HG03103 (cell line): Measurements from ENCODE around the gene PKP1.
"Not testable (repeated sequence)": the region's sequence is repeated elsewhere in the genome, so short reads cannot be mapped to it uniquely, and the experiment has no call there.

Experiments
- ATAC-seq: cut with Tn5 transposase; IDR thresholded peaks from one replicate; pipeline ENCODE4 v1.9.1; 2021; ENCODE audit warnings: low read depth; ENCODE audit not compliant: unreplicated experiment

Gene PKP1

GRCh38 chr1:201282931-201283829, at the start of gene PKP1:
Gene PKP1 (plus strand): TSS chr1:201283506. CDS start chr1:201283703, 197 bp downstream.
- no peak for ATAC-seq

- not testable (repeated sequence) for ATAC-seq
Observed at GRCh38 chr1:201239646-201240045, 43.7 kb upstream of the PKP1 start.

- no peak for ATAC-seq
Observed at GRCh38 chr1:201240171-201240570, 43.1 kb upstream of the PKP1 start.

GRCh38 chr1:201241736-201242135, 41.6 kb upstream of the PKP1 start:
- no peak for ATAC-seq

- ATAC-seq = no peak
Observed at GRCh38 chr1:201245082-201245481, 38.2 kb upstream of the PKP1 start.

GRCh38 chr1:201248721-201249559, 34.4 kb upstream of the PKP1 start:
- no peak for ATAC-seq

GRCh38 chr1:201250326-201251011, 32.8 kb upstream of the PKP1 start:
- no peak for ATAC-seq

- ATAC-seq = no peak
Observed at GRCh38 chr1:201251411-201251810, 31.9 kb upstream of the PKP1 start.

- ATAC-seq = no peak
Observed at GRCh38 chr1:201251851-201252430, 31.4 kb upstream of the PKP1 start.

- ATAC-seq = no peak
Observed at GRCh38 chr1:201252944-201253371, 30.3 kb upstream of the PKP1 start.

- ATAC-seq = no peak
Observed at GRCh38 chr1:201253411-201253810, 29.9 kb upstream of the PKP1 start.

- ATAC-seq = no peak
Observed at GRCh38 chr1:201253906-201254624, 29.2 kb upstream of the PKP1 start.

GRCh38 chr1:201254625-201255478, 28.5 kb upstream of the PKP1 start:
- no peak for ATAC-seq

GRCh38 chr1:201255479-201256362, 27.6 kb upstream of the PKP1 start:
- no peak for ATAC-seq

- ATAC-seq = not testable (repeated sequence)
Observed at GRCh38 chr1:201258132-201258531, 25.2 kb upstream of the PKP1 start.

GRCh38 chr1:201258763-201259230, 24.5 kb upstream of the PKP1 start:
- no peak for ATAC-seq

GRCh38 chr1:201259476-201260235, 23.6 kb upstream of the PKP1 start:
- no peak for ATAC-seq
